Osteocyte (in vitro differentiated cells): ENCODE measurements around the gene PLA2G4E. TPM values are rescaled to one million over a fixed set of nuclear protein-coding genes. Genes with fewer than 3 reads are reported as not detected.

Source experiments
- DNase-seq: peaks from one replicate; pipeline ENCODE4 v3.0.0; 2021; ENCODE audit warnings: mixed read lengths; ENCODE audit not compliant: unreplicated experiment; ENCODE audit errors: extremely low spot score
- H3K27ac Mint-ChIP-seq: one replicate; pipeline ENCODE4 v1.8.0; 2021; ENCODE audit warnings: mild to moderate bottlenecking, mixed read lengths; ENCODE audit not compliant: unreplicated experiment
- H3K27me3 Mint-ChIP-seq: one replicate; pipeline ENCODE4 v1.8.0; 2021; ENCODE audit warnings: mixed read lengths; ENCODE audit not compliant: unreplicated experiment
- H3K36me3 Mint-ChIP-seq: one replicate; pipeline ENCODE4 v1.8.0; 2021; ENCODE audit warnings: mixed read lengths; ENCODE audit not compliant: unreplicated experiment
- H3K4me1 Mint-ChIP-seq: one replicate; pipeline ENCODE4 v1.8.0; 2021; ENCODE audit warnings: mixed read lengths; ENCODE audit not compliant: unreplicated experiment
- H3K4me3 Mint-ChIP-seq: one replicate; pipeline ENCODE4 v1.8.0; 2021; ENCODE audit warnings: mild to moderate bottlenecking, moderate library complexity, mixed read lengths; ENCODE audit not compliant: unreplicated experiment
- H3K9me3 Mint-ChIP-seq: one replicate; pipeline ENCODE4 v1.8.0; 2021; ENCODE audit warnings: mixed read lengths; ENCODE audit not compliant: unreplicated experiment
- CTCF ChIP-seq: fragments of 200-600 bp; sonication (generic); IDR thresholded peaks from 2 replicates; pipeline ENCODE4 v1.5.0; 2021; ENCODE audit warnings: antibody characterized with exemption, mild to moderate bottlenecking, moderate library complexity
- total RNA-seq: library from RNA; stranded (reverse); gene quantifications from 2 replicates; pipeline ENCODE4 v1.2.1, GENCODE V29; 2021

PLA2G4E gene
- total RNA-seq, 1 donor from 2014 or later = not detected

DNA sequence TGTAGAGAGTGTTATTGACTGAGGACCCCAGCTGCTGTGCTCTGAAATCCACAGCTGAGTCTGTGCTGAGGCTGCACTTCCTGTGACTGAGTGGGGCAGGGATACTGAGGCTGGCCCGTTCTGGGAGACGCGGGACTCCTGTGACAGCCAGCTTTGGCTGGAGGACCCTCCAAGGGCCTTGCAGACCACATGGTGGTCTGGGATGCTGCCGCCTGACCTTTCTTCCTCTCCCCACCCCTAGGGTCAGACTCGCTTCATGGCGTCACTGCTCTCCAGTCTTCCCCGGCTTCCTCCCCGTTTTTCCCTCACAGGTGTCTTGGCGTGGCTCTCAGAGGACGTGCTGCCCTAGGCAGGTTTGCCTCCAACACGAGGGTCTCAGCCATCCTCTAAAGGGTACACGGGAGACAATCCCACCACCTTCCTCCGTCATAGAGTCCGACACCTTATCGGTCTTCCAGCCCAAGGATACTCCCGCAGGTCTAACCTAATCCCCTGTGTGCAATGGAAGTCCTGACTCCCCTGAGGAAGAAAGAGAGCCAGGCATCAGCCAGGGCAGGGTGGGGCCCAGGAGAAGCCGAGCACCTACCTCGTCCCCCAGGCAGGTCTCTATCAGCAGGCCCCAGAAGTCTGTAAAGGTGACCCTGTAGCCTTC, 28.6 kb downstream of the PLA2G4E start:
- Mint-ChIP-seq H3K4me3 (no peak overlapping the region), H3K36me3 (no peaks in the 10 kb centered on the region), H3K4me1 (no peaks in the 10 kb centered on the region), H3K9me3 (no peaks in the 10 kb centered on the region), H3K27ac (no peak overlapping the region), H3K27me3 (peaks cover 6% of the 10 kb centered on the region)
- no peak for DNase-seq
- no peak for TF ChIP-seq CTCF

- Mint-ChIP-seq H3K4me1 (peaks cover under 1% of the 10 kb centered on the region), H3K36me3 (no peaks in the 10 kb centered on the region), H3K4me3 (no peak overlapping the region), H3K27me3 (peaks cover 6% of the 10 kb centered on the region), H3K27ac (no peak overlapping the region), H3K9me3 (no peaks in the 10 kb centered on the region)
- no peak for TF ChIP-seq CTCF
- DNase-seq = no peak
Observed at GRCh38 chr15:41990691-41991090, 30.2 kb downstream of the PLA2G4E start.

DNA sequence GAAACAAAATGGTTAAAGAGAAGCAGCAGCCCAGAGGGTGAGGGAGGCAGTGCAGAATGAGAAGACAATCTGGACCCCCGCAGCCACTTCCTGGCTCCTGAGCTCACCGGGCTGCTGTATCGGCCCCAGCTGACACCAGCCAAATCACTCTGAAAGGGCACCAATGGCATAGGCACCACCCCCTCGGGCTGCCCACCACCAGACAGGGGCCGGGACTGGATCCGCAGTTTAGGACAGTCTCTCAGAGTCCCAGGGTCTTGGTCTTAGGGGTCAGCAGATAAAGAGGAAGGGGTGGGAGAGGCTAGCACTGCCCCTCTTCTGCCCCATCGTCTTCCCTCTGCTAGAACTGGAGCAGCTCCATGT, 30.6 kb downstream of the PLA2G4E start:
- H3K4me3 Mint-ChIP-seq = no peak overlapping the region
- H3K27me3 Mint-ChIP-seq = peaks cover 6% of the 10 kb centered on the region
- DNase-seq = no peak
- TF ChIP-seq CTCF = no peak
- no peaks in the 10 kb centered on the region for H3K36me3 Mint-ChIP-seq
- H3K9me3 Mint-ChIP-seq = no peaks in the 10 kb centered on the region
- H3K27ac Mint-ChIP-seq = no peak overlapping the region
- H3K4me1 Mint-ChIP-seq = peaks cover 6% of the 10 kb centered on the region

DNA sequence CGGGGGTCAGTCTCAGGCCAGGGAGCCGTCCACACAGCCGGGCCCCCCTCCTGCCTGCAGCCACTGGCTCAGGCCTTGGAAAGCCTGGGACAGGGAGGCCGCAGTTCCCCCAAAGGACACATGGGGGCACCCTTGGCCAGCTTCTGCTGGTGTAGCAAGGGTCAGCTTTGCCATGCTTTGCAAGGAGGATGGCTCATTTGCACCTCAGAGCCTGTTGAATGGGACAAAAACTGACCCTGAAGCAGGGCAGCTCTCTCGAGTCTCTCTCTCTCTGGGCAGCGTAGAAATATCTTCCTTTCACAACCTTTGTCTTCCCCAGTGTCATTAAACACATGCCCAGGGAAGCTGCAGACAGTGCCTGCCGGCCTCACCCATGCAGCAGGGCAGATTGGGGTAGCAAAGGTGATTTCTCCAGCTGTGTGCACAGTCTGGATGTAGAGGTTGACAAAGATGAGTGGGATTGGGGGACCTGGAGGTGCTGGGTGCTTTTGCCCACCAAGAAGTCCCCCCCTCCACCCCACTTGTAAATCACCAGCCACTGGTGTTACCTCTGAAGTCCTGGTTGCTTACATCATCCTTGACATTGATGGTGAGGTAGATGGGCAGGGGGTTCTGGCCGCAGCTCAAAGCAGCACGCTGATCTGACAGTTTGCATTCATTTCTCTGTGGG, 31.1 kb downstream of the PLA2G4E start:
- Mint-ChIP-seq H3K27ac (no peak overlapping the region), H3K27me3 (peaks cover 6% of the 10 kb centered on the region), H3K4me1 (peaks cover 7% of the 10 kb centered on the region), H3K9me3 (no peaks in the 10 kb centered on the region), H3K4me3 (no peak overlapping the region), H3K36me3 (no peaks in the 10 kb centered on the region)
- peak; percentile 97 for TF ChIP-seq CTCF
- peak; percentile 96 for DNase-seq

DNA sequence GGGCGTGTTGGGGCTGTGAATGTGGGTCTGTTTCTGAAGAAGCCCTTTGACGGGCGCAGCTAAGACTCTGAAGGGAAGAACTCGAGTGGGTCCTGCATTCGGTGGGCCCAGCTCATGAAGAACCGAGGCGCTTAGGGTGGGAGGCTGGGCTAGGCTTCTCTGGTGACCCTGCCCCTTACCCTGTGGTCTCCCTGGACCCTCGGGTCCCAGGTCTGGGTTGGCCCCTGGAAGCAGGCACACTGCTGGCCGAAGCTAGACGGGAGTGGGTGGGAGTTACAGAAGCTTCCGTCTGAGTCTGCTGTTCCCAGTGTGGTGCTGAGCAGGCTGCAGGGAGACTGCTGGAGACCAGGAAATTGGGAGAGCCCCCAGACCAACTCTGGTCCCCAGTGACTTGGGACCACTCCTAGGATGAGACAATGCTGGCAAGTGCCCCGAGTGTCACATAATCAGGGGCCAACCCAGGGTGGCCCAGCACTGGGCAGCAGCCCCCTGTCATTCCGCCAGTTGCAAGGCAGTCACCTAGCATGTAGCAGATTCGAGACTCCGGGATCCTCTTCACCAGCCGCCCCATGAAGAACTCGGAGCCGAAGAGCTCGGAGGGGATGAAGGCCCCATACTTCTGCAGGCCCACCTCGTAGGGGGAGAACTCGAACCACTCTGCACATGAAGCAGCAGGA, 31.8 kb downstream of the PLA2G4E start:
- Mint-ChIP-seq H3K36me3 (no peaks in the 10 kb centered on the region), H3K4me3 (no peak overlapping the region), H3K27me3 (peaks cover 6% of the 10 kb centered on the region), H3K9me3 (no peaks in the 10 kb centered on the region), H3K27ac (no peak overlapping the region), H3K4me1 (peaks cover 7% of the 10 kb centered on the region)
- no peak for TF ChIP-seq CTCF
- no peak for DNase-seq
